ENCODE results near the gene ZFAND2A.

The ZFAND2A gene

DNA sequence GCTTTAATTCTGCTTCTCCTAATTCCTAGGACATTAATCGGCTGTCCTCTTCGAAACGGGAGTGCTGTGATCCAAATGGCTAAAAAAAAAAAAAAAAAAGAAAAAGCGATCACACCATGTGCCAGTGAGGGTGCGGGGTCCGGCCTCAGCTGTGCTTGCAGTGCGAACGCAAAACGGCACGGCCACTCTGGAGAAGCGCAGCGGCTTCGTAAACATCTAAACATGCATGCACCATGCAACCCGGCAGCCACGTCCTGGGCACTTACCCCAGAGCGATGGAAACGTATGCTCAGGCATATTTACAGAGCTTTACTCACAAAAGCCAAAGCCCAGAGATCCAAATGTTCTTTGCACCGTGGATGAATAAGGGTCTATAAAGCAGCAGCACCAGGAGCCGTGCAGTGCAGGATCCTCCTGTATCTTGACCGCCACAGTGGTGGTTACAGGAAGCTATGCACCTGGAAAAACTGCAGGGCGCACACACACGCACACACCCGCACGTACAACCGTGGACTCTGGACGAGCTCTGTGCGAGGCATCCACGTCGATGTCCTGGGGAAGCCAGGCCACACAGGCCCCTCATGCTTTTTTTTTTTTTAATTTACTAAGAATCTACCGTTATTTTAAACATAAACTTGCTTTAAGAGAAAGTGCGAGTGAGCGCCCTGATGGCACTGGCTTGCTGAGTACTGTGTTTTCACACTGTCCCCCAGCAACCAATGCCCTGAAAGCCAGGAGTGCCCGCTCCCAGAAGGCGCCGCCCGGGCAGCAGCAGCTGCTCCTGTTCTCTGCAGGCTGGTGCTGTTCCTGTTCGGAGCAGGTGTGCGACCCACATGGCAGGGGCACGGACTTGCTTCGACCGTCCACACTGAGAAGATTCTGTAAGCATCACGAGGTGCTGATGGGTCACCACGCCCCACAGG, 47.1 kb downstream of the ZFAND2A start:
- H3K9me3 ChIP-seq (ENCODE audit: control insufficient read depth, insufficient read depth, low read length), result no peaks in the 10 kb centered on the region
- H3K36me3 ChIP-seq (ENCODE audit: control insufficient read depth, insufficient read depth, low read length), result no peaks in the 10 kb centered on the region
- H3K9ac ChIP-seq (ENCODE audit: low read depth, low read length), result no peak overlapping the region
- no peak overlapping the region for H3K27ac ChIP-seq (ENCODE audit: low read depth, low read length)
- no peak overlapping the region for H3K4me3 ChIP-seq (ENCODE audit: low read depth, low read length)
- H3K27me3 ChIP-seq (ENCODE audit: control insufficient read depth, insufficient read depth, low read length), result no peaks in the 10 kb centered on the region
- H3K4me1 ChIP-seq (ENCODE audit: control insufficient read depth, insufficient read depth, low read length), result no peaks in the 10 kb centered on the region

DNA sequence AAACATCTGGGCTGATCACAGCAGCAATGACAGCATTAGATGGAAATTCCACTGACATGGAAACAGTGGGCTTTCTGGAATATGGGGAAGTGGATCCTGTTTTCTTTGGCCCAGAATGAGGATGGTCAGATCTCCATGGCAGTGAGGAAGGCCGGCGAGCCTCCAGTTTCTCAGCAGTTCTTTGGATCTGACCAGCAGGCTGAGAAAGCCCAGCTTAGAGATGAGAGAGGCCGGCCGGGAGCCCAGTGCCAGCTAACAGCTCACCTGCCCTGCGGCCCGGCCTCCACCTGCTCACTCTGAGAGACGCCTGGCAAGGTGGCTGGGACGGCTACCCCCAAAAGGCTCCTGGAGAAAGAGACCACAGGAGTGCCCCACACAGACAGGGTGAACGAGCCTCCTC, 47.9 kb downstream of the ZFAND2A start:
- Histone ChIP-seq H3K9me3 (ENCODE audit: control insufficient read depth, insufficient read depth, low read length) (no peaks in the 10 kb centered on the region), H3K27me3 (ENCODE audit: control insufficient read depth, insufficient read depth, low read length) (no peaks in the 10 kb centered on the region), H3K4me1 (ENCODE audit: control insufficient read depth, insufficient read depth, low read length) (no peaks in the 10 kb centered on the region), H3K9ac (ENCODE audit: low read depth, low read length) (no peak overlapping the region), H3K4me3 (ENCODE audit: low read depth, low read length) (no peak overlapping the region), H3K27ac (ENCODE audit: low read depth, low read length) (no peak overlapping the region), H3K36me3 (ENCODE audit: control insufficient read depth, insufficient read depth, low read length) (no peaks in the 10 kb centered on the region)

DNA sequence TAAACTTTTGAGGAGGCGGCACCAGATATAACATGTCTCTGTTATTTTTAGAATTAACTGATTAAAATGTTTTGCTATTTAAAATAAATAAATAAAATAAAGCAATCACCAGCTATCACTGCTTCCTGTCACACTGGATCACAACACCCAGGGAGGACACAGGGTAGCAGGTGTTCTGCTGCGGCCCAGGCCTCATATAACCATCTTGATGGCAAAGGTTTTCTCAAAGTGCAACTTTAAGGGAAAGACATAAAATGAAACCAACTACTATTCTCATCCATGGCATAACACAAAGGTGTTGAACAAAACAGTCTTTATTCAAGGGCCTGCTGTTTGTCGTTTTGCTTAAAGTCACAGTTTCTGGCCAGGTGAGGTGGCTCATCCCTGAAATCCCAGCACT, 48.8 kb downstream of the ZFAND2A start:
- Histone ChIP-seq H3K36me3 (ENCODE audit: control insufficient read depth, insufficient read depth, low read length) (no peaks in the 10 kb centered on the region), H3K4me1 (ENCODE audit: control insufficient read depth, insufficient read depth, low read length) (no peaks in the 10 kb centered on the region), H3K27me3 (ENCODE audit: control insufficient read depth, insufficient read depth, low read length) (no peaks in the 10 kb centered on the region), H3K4me3 (ENCODE audit: low read depth, low read length) (no peak overlapping the region), H3K9ac (ENCODE audit: low read depth, low read length) (no peak overlapping the region), H3K9me3 (ENCODE audit: control insufficient read depth, insufficient read depth, low read length) (no peaks in the 10 kb centered on the region), H3K27ac (ENCODE audit: low read depth, low read length) (no peak overlapping the region)

DNA sequence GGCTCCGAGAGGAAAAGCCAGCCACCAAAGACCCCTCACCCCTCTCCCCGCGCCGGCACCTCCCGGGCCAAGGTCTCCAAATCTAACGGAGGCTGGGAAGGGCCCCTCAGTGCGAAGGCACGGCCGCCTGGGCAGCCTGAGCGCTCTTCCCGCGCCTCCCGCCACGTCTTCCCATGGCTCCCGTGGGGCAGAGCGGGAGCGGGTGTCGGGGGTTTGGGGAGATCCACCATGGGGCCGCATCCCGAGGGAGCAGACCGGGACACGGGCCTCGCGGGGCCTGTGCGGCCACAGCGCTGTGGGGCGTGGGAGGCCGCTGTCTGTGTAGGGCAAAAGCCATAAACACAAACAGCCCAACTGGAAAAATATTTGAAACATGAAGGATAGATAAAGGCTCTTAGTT, 49.6 kb downstream of the ZFAND2A start:
- H3K27me3 ChIP-seq (ENCODE audit: control insufficient read depth, insufficient read depth, low read length), result no peaks in the 10 kb centered on the region
- H3K4me1 ChIP-seq (ENCODE audit: control insufficient read depth, insufficient read depth, low read length), result no peaks in the 10 kb centered on the region
- H3K27ac ChIP-seq (ENCODE audit: low read depth, low read length), result no peak overlapping the region
- H3K36me3 ChIP-seq (ENCODE audit: control insufficient read depth, insufficient read depth, low read length), result no peaks in the 10 kb centered on the region
- no peak overlapping the region for H3K4me3 ChIP-seq (ENCODE audit: low read depth, low read length)
- no peaks in the 10 kb centered on the region for H3K9me3 ChIP-seq (ENCODE audit: control insufficient read depth, insufficient read depth, low read length)
- H3K9ac ChIP-seq (ENCODE audit: low read depth, low read length), result no peak overlapping the region

DNA sequence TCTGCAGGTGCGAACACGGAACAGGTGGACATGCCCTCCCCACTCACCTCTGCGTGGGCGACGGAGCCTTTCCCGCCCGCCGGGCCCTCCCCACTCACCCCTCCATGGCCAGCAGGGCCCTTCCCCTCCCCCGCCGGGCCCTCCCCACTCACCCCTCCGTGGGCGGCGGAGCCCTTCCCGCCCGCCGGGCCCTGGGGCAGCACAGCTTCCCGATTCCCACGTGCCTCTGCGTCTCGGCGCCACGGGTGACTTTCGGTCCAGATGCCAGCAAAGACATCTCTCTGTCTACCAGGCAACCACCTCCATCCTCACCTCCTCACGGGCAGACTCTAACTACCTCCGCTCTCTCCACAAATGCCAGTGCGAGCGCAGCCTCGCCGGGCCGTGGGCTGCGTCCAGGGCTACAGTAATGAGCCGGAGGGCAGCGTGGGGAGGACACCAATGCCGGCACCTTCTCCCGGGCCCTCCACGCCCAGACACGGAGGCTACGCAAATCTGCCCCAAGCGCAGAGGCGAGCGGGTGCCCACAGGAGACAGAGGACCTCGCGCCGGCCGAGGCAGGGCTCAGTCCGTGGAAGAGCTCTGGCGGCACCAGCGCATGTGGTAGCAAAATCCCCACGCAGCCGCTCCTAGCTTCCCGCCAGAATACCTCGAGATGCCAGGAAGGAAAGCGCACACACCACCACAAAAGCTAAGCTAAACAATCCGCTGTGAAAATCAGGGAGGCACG, 50.2 kb downstream of the ZFAND2A start:
- Histone ChIP-seq H3K9me3 (ENCODE audit: control insufficient read depth, insufficient read depth, low read length) (no peaks in the 10 kb centered on the region), H3K27me3 (ENCODE audit: control insufficient read depth, insufficient read depth, low read length) (no peaks in the 10 kb centered on the region), H3K9ac (ENCODE audit: low read depth, low read length) (no peak overlapping the region), H3K4me3 (ENCODE audit: low read depth, low read length) (no peak overlapping the region), H3K4me1 (ENCODE audit: control insufficient read depth, insufficient read depth, low read length) (no peaks in the 10 kb centered on the region), H3K27ac (ENCODE audit: low read depth, low read length) (no peak overlapping the region), H3K36me3 (ENCODE audit: control insufficient read depth, insufficient read depth, low read length) (no peaks in the 10 kb centered on the region)

DNA sequence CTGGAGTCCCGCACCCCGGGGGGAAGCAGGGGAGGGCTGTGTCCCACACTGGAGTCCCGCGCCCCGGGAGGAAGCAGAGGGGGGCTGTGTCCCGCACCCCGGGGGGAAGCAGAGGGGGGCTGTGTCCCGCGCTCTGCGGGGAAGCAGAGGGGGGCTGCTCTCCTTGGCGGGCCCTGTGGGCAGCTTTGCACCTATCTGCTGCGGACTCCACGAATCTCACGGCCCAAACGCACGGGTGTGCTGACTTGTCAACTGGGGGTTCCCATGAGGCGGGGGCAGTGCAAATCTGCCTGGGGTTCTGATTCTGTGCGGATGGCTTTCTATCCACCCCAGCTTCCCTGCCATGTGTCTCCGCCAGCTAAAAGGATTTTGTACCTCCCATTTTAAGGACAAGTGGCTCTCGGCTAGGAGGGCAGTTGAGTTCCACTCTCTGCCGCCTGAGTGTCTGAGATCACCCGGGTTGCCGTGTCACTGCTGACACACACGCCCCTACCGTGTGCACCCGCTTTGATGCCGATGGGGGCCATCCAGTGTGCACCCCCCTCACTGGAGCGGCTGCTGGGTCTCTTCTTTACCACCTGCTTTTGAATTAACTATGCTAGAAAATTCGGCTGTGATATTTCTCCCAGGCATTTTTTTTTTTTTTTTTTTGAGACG, 51.6 kb downstream of the ZFAND2A start:
- no peaks in the 10 kb centered on the region for H3K4me1 ChIP-seq (ENCODE audit: control insufficient read depth, insufficient read depth, low read length)
- no peak overlapping the region for H3K4me3 ChIP-seq (ENCODE audit: low read depth, low read length)
- H3K9ac ChIP-seq (ENCODE audit: low read depth, low read length), result no peak overlapping the region; the same call in 1 of the 2 replicates
- H3K36me3 ChIP-seq (ENCODE audit: control insufficient read depth, insufficient read depth, low read length), result no peaks in the 10 kb centered on the region
- H3K27ac ChIP-seq (ENCODE audit: low read depth, low read length), result no peak overlapping the region
- no peaks in the 10 kb centered on the region for H3K9me3 ChIP-seq (ENCODE audit: control insufficient read depth, insufficient read depth, low read length)
- H3K27me3 ChIP-seq (ENCODE audit: control insufficient read depth, insufficient read depth, low read length), result no peaks in the 10 kb centered on the region

DNA sequence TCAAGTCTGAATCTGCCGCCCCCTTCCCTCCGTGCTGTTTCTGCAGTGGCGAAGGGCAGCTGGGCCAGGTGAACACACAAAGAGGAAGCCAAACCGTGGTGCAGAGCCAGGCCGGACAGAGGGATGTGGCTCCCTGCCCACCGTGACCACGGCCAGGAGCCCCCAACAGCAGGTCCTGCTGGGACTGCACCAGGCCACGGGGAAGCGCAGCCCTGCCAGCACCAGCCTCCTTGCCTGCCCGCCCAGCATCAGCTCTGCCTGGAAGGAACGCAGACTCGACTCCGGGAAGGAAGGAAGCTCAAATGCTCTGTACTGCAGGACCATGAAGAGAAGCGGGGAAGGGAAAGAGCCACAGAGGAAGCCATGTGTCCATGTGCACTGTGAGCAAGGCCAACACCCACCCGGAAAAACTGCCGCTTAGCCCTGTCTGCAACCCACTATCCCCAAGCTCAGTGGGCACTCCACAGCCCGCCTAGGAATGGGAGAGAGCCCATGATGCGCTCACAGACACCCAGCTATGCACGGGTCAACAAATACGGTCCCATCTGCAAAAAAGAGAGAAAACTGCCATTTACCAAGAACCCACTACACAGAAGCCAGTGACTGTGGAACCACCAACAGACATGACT, 53.1 kb downstream of the ZFAND2A start:
- H3K36me3 ChIP-seq (ENCODE audit: control insufficient read depth, insufficient read depth, low read length), result 0 out of 2 replicates have a peak, but pooled peaks cover 1% of the 10 kb centered on the region
- no peak overlapping the region for H3K27ac ChIP-seq (ENCODE audit: low read depth, low read length)
- H3K4me1 ChIP-seq (ENCODE audit: control insufficient read depth, insufficient read depth, low read length), result no peaks in the 10 kb centered on the region
- H3K9me3 ChIP-seq (ENCODE audit: control insufficient read depth, insufficient read depth, low read length), result no peaks in the 10 kb centered on the region
- H3K27me3 ChIP-seq (ENCODE audit: control insufficient read depth, insufficient read depth, low read length), result no peaks in the 10 kb centered on the region
- no peak overlapping the region for H3K4me3 ChIP-seq (ENCODE audit: low read depth, low read length)
- H3K9ac ChIP-seq (ENCODE audit: low read depth, low read length), result no peak overlapping the region; the same call in 1 of the 2 replicates

DNA sequence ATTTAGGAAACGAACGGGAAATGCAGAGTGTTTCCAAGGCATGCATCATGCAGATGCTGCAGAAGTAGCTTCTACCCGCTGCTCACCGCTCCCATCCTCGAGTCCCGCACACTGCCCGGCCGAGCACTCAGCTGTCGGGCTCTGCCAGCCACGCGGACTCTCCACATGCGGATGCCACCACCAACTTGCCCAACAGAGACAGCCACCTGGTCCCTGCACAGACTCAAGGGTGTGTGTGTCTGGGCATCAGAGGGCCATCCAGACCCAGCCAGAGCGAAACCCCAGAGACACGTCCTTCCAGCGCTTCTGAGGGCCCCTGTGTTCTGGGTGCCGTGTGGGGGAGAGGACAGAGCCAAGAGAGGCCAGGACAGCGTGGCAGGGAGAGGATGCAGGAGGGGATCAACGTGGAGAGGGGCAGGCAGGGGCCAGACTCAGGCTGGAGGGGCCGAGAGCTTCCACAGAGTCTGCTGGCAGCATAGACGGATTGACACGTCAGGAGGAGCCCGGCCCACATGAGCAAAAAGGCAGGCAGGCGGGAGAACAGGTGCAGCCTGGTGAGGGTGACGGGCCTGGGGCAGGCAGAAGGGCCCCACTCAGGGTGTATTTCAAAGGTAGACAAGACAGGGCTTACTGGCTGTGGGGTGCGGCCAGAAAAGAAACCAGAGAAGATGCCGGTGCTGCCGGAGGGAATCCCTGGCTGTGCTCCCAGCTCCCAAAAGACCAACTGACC, 53.8 kb downstream of the ZFAND2A start:
- H3K27me3 ChIP-seq (ENCODE audit: control insufficient read depth, insufficient read depth, low read length), result no peaks in the 10 kb centered on the region
- H3K27ac ChIP-seq (ENCODE audit: low read depth, low read length), result no peak overlapping the region
- H3K4me1 ChIP-seq (ENCODE audit: control insufficient read depth, insufficient read depth, low read length), result no peaks in the 10 kb centered on the region
- H3K36me3 ChIP-seq (ENCODE audit: control insufficient read depth, insufficient read depth, low read length), result 0 out of 2 replicates have a peak, but pooled peaks cover 2% of the 10 kb centered on the region
- H3K9me3 ChIP-seq (ENCODE audit: control insufficient read depth, insufficient read depth, low read length), result no peaks in the 10 kb centered on the region
- H3K9ac ChIP-seq (ENCODE audit: low read depth, low read length), result no peak overlapping the region
- no peak overlapping the region for H3K4me3 ChIP-seq (ENCODE audit: low read depth, low read length)

DNA sequence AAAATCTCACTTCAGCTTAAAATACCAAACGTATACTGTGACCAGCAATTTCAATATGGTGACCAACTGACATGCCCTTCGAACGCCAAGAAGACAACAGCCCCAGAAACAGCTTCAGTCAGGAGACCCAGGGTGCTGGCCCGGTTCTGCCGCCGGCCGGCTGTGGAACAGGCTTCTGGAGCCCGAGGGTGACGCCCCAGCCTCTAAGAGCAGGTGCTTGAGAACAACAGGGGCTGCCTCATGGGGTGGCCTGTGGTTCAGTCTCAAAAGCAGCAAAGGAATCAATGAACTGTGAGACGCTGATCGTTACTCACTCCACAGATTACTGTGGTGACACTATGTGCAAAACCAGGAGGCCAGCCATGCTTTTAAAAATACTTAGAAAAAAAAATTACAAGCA, 54.8 kb downstream of the ZFAND2A start:
- Histone ChIP-seq H3K36me3 (ENCODE audit: control insufficient read depth, insufficient read depth, low read length) (0 out of 2 replicates have a peak, but pooled peaks cover 2% of the 10 kb centered on the region), H3K9me3 (ENCODE audit: control insufficient read depth, insufficient read depth, low read length) (no peaks in the 10 kb centered on the region), H3K27me3 (ENCODE audit: control insufficient read depth, insufficient read depth, low read length) (no peaks in the 10 kb centered on the region), H3K27ac (ENCODE audit: low read depth, low read length) (no peak overlapping the region), H3K9ac (ENCODE audit: low read depth, low read length) (no peak overlapping the region), H3K4me3 (ENCODE audit: low read depth, low read length) (no peak overlapping the region), H3K4me1 (ENCODE audit: control insufficient read depth, insufficient read depth, low read length) (no peaks in the 10 kb centered on the region)

DNA sequence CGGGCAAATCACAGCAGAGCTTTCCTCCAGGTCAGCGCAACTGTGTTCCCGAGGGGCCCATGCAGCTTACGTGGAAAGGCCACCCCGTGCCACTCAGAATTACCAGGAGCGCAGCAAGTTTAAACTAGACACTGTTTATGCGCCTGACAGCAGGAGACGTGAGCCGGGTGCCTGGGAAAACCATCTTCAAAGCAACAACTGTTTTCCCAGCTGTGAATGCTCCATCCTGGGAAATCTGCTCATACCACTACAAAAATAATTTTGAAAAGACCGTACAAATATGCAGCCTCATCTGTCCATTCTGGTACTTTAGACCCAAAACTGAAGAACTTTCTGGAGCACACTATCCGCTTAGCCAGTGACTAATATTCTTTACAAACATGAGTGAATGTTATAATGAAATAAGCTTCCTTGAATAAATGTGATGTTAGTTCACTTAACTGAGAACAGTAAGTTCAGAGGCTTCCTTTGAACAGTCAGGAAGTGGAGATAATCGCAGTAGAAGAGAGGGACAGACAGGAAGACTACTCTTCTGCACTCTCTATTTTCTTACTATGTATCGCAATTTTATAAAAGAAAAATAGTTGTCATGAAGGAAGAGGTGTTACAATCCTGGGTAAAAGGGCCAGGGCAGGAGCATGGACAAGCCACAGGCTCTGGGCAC, 55.3 kb downstream of the ZFAND2A start:
- Histone ChIP-seq H3K36me3 (ENCODE audit: control insufficient read depth, insufficient read depth, low read length) (0 out of 2 replicates have a peak, but pooled peaks cover 2% of the 10 kb centered on the region), H3K27me3 (ENCODE audit: control insufficient read depth, insufficient read depth, low read length) (no peaks in the 10 kb centered on the region), H3K4me3 (ENCODE audit: low read depth, low read length) (no peak overlapping the region), H3K4me1 (ENCODE audit: control insufficient read depth, insufficient read depth, low read length) (no peaks in the 10 kb centered on the region), H3K27ac (ENCODE audit: low read depth, low read length) (no peak overlapping the region), H3K9ac (ENCODE audit: low read depth, low read length) (no peak overlapping the region), H3K9me3 (ENCODE audit: control insufficient read depth, insufficient read depth, low read length) (no peaks in the 10 kb centered on the region)
